ENCODE data around the gene WDFY3. TPM values are rescaled to one million over a fixed set of nuclear protein-coding genes. Genes with fewer than 3 reads are reported as not detected.
A peak's percentile ranks its signal among the peaks of the same experiment; 100 is the strongest.

Gene WDFY3
- total RNA-seq, 4 donors from 2014 or later: 103 to 141 (median 121) TPM

DNA sequence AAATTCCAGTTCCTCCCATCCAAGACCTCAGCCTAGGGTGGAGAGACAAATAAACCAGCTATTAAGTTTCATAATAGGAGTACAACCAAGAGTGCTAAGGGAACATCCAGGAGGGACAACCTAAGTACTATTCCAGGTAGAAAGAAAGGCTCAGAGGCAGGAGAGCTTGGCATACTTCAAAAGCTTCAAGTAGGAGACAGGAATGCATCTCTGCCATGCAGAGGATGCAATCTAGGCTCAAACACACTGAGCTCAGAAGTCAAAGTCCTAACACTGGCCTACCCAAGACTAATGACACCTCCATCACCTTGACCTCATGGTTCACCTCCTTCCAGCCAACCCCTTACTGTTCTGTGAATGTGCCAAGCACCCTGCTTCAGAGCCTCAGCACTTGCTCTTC is 8.1 kb downstream of the WDFY3 start:
- H3K27ac ChIP-seq: no peak overlapping the region
- H3K4me3 ChIP-seq (replicated peaks in 1 of 3): no peak overlapping the region
- H3K4me1 ChIP-seq: peaks cover 9 to 15% of the 10 kb centered on the region in 2 donors
- TF ChIP-seq POLR2A (IDR thresholded peaks at IDR 0.05): no peak
- no peak for TF ChIP-seq CTCF (IDR thresholded peaks at IDR 0.05)
- intact Hi-C loops (cut with DNase I): no loop called here
- H3K27me3 ChIP-seq: no peaks in the 10 kb centered on the region
- no peaks in the 10 kb centered on the region for H3K9me3 ChIP-seq
- H3K36me3 ChIP-seq: no peaks in the 10 kb centered on the region
- peak in 1 of 2 donors; percentile 6 for DNase-seq

DNA sequence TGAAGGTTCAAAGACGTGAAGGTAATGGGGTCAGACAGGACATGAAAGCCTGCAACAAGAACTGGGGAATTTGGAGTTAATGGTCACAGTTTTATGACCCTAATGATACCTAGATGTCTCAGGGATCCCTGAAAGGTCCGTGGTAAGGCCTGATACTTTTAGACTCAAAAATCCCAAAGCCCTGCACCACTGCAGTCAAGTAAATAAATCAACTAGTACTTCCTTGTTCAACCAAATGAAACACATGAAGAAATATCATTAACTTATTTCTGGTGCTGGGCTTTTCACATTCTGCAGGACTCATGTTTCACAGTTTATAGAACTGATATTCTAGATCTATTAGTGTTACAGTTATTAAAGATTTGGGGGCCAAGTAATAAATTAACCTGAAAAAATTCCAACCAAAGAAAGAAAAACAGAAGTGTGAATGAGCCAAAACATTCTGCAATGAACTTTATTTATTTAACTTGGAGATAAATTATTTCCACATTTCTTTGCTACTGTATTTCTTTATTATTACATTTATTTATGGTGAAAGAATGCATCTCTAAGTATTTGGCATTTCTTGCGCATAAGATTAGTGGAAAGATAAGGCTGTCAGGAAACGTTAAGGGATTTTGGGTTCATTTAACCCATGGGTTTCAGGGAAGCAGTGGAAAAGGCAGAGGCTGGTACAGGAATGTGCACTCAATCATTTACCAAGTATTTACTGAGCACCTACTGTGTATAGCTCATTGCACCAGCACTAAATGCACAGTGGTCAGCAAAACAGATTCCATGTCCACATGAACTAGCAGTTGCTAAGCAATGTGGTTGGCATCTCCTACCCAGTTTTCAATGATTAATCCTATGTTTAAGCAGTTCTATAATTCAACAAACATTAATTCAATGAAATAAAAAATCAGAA is 8.7 kb downstream of the WDFY3 start:
- H3K27me3 ChIP-seq: no peaks in the 10 kb centered on the region
- H3K4me1 ChIP-seq: peaks cover 9 to 15% of the 10 kb centered on the region in 2 donors
- intact Hi-C loops (cut with DNase I): no loop called here
- WGBS, 2 donors: 63 to 75% methylated on average over 4 of the region's 4 CpGs
- no peaks in the 10 kb centered on the region for H3K9me3 ChIP-seq
- TF ChIP-seq CTCF (IDR thresholded peaks at IDR 0.05) (no peak), POLR2A (IDR thresholded peaks at IDR 0.05) (no peak)
- H3K4me3 ChIP-seq (replicated peaks in 1 of 3): no peak overlapping the region
- H3K27ac ChIP-seq: no peak overlapping the region
- H3K36me3 ChIP-seq: no peaks in the 10 kb centered on the region
- no peak for DNase-seq

GRCh38 chr4:84956014-84956413 is 10.5 kb downstream of the WDFY3 start:
- WGBS, 2 donors: 62 to 71% methylated on average over 3 of the region's 3 CpGs
- intact Hi-C loops (cut with DNase I): no loop called here
- Histone ChIP-seq H3K27ac (no peak overlapping the region), H3K27me3 (no peaks in the 10 kb centered on the region), H3K36me3 (no peaks in the 10 kb centered on the region), H3K4me1 (peaks cover 15% of the 10 kb centered on the region in 2 donors), H3K4me3 (replicated peaks in 1 of 3) (no peak overlapping the region), H3K9me3 (no peaks in the 10 kb centered on the region)
- no peak for TF ChIP-seq POLR2A (IDR thresholded peaks at IDR 0.05)
- no peak for TF ChIP-seq CTCF (IDR thresholded peaks at IDR 0.05)
- no peak for DNase-seq

DNA sequence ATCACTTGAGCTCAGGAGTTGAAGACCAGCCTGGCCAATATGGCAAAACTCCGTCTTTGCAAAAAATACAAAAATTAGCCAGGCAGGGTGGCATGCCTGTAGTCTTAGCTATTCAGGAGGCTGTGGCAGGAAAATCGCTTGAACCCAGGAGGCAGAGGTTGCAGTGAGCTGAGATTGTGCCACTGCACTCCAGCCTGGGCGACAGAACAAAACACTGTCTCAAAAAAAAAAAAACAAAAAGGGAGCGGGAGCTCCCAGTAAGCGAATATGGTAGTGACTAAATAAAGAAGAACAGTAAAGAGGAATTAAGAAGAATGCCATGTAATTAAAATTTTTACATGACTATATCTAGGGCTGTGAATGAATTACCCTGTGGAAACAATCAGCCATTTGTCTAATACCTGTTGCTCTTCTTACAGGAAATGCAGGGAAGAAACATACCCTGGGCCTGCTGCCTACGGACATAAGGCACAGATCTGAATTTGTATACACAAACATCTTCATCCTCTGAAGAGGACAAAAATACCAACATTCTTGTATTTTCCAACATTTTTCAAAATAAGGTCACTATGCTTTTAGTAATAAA is 11.4 kb downstream of the WDFY3 start:
- H3K4me3 ChIP-seq (replicated peaks in 1 of 3): no peak overlapping the region
- 78 to 85% methylated on average over 6 of the region's 6 CpGs for WGBS, 2 donors
- no peaks in the 10 kb centered on the region for H3K36me3 ChIP-seq
- DNase-seq: no peak
- no peak overlapping the region for H3K27ac ChIP-seq
- peaks cover 15% of the 10 kb centered on the region in 2 donors for H3K4me1 ChIP-seq
- intact Hi-C loops (cut with DNase I): no loop called here
- TF ChIP-seq CTCF (IDR thresholded peaks at IDR 0.05) (no peak), POLR2A (IDR thresholded peaks at IDR 0.05) (no peak)
- H3K9me3 ChIP-seq: no peaks in the 10 kb centered on the region
- no peaks in the 10 kb centered on the region for H3K27me3 ChIP-seq

- TF ChIP-seq CTCF (IDR thresholded peaks at IDR 0.05): no peak
- TF ChIP-seq POLR2A (IDR thresholded peaks at IDR 0.05): no peak
- Histone ChIP-seq H3K27me3 (no peaks in the 10 kb centered on the region), H3K36me3 (no peaks in the 10 kb centered on the region), H3K4me1 (peaks cover 5 to 22% of the 10 kb centered on the region in 2 donors), H3K9me3 (no peaks in the 10 kb centered on the region), H3K4me3 (replicated peaks in 1 of 3) (no peak overlapping the region), H3K27ac (no peak overlapping the region)
- intact Hi-C loops (cut with DNase I): no loop called here
- no peak for DNase-seq
- WGBS, 2 donors: 92 to 96% methylated on average over 1 of the region's 1 CpG
Measured at GRCh38 chr4:84952776-84953175, 13.7 kb downstream of the WDFY3 start.
